HepG2 (cell line): ENCODE results near the gene JAM2. TPM values are rescaled to one million over a fixed set of nuclear protein-coding genes. Genes with fewer than 3 reads are reported as not detected.

Experiments used
- ARHGAP35 ChIP-seq: sonication (generic); formaldehyde crosslinking; IDR thresholded peaks from 2 replicates; pipeline ENCODE4 v1.9.0; 2022; ENCODE audit warnings: mild to moderate bottlenecking, inconsistent platforms, moderate library complexity, missing genetic modification reagents, borderline replicate concordance
- CREB1 ChIP-seq, 2 experiments: fragments of 450-650 bp in 1 of 2; IDR thresholded peaks; 2 replicates each; pipeline ENCODE4 v1.6.1; 2016 to 2017; ENCODE audit warnings: control low read depth in 1 of 2, mild to moderate bottlenecking in 1 of 2, missing compliant biosample characterization in 1 of 2, missing genetic modification characterization in 1 of 2
- MEIS1 ChIP-seq: sonication (generic); formaldehyde crosslinking; IDR thresholded peaks from 2 replicates; pipeline ENCODE4 v1.9.0; 2021; ENCODE audit warnings: mild to moderate bottlenecking, missing genetic modification reagents, moderate library complexity, borderline replicate concordance
- MNT ChIP-seq: fragments of 450-650 bp; IDR thresholded peaks from 2 replicates; pipeline ENCODE4 v1.6.1; 2016
- PHB2 ChIP-seq: fragments of 450-650 bp; IDR thresholded peaks from 2 replicates; pipeline ENCODE4 v1.6.1; 2018; ENCODE audit not compliant: partially characterized antibody
- PHF8 ChIP-seq: sonication (generic); formaldehyde crosslinking; IDR thresholded peaks from 2 replicates; pipeline ENCODE4 v1.5.0; 2020; ENCODE audit warnings: missing genetic modification reagents
- RNF219 ChIP-seq: sonication (generic); formaldehyde crosslinking; IDR thresholded peaks from 2 replicates; pipeline ENCODE4 v1.5.0; 2020; ENCODE audit warnings: mild to moderate bottlenecking, missing genetic modification reagents
- RXRA ChIP-seq: sonication (generic); formaldehyde crosslinking; IDR thresholded peaks from 2 replicates; pipeline ENCODE4 v1.5.1; 2020; ENCODE audit warnings: missing genetic modification reagents
- SP140L ChIP-seq: sonication (generic); formaldehyde crosslinking; IDR thresholded peaks from 2 replicates; pipeline ENCODE4 v1.4.0; 2020; ENCODE audit warnings: missing genetic modification reagents, borderline replicate concordance
- SRY ChIP-seq: sonication (generic); formaldehyde crosslinking; IDR thresholded peaks from 2 replicates; pipeline ENCODE4 v1.8.0; 2022; ENCODE audit warnings: mild to moderate bottlenecking, missing genetic modification reagents
- TFDP2 ChIP-seq: sonication (generic); formaldehyde crosslinking; IDR thresholded peaks from 2 replicates; pipeline ENCODE4 v1.4.0; 2020; ENCODE audit warnings: missing genetic modification reagents
- YEATS4 ChIP-seq: sonication (generic); formaldehyde crosslinking; IDR thresholded peaks from 2 replicates; pipeline ENCODE4 v1.4.0; 2020; ENCODE audit warnings: missing genetic modification reagents, borderline replicate concordance
- ZBTB34 ChIP-seq: sonication (generic); formaldehyde crosslinking; IDR thresholded peaks from 2 replicates; pipeline ENCODE4 v1.8.0; 2022; ENCODE audit warnings: mild to moderate bottlenecking, missing genetic modification reagents
- ZNF605 ChIP-seq: sonication (generic); formaldehyde crosslinking; IDR thresholded peaks from 2 replicates; pipeline ENCODE4 v1.8.0; 2022; ENCODE audit warnings: mild to moderate bottlenecking, missing genetic modification reagents
- polyA plus RNA-seq, 8 experiments: library from polyadenylated mRNA; depleted of rRNA in 3 of 8; stranded (reverse) in 7 of 8; unstranded in 1 of 8; fragments of >200 nt; fragmentation: Illumina TruSeq in 4 of 8; extraction: Trizol in 4 of 8; gene quantifications; 2 replicates each; pipeline versions ENCODE4 v1.2.1 to v1.2.3, GENCODE V29; 2011 to 2016; ENCODE audit warnings: low read depth in 4 of 8, missing spikeins in 1 of 8, mixed read lengths in 1 of 8; ENCODE audit not compliant: insufficient read depth in 1 of 8
- total RNA-seq, 5 experiments: library from RNA; depleted of rRNA; stranded (reverse); fragments of >200 nt; fragmentation: Illumina TruSeq; extraction: Trizol; gene quantifications; 2 replicates each; pipeline ENCODE4 v1.2.3, GENCODE V29; 2016; ENCODE audit warnings: low read depth in 1 of 5
- TF ChIP-seq, protein P1 (sequence below): sonication (generic); formaldehyde crosslinking; IDR thresholded peaks from 2 replicates; pipeline ENCODE4 v1.5.0; 2020; ENCODE audit warnings: mild to moderate bottlenecking, missing genetic modification reagents, borderline replicate concordance
- TF ChIP-seq, protein P2 (sequence below): sonication (generic); formaldehyde crosslinking; IDR thresholded peaks from 2 replicates; pipeline ENCODE4 v1.5.0; 2020; ENCODE audit warnings: missing genetic modification reagents

The JAM2 gene
- total and polyA plus RNA-seq, 2 of the 13 experiments (the other 11 are each of a cell fraction or from before 2014, with no cell fraction given), result 0.07 TPM; not detected in 1

- TF ChIP-seq, protein P1, sequence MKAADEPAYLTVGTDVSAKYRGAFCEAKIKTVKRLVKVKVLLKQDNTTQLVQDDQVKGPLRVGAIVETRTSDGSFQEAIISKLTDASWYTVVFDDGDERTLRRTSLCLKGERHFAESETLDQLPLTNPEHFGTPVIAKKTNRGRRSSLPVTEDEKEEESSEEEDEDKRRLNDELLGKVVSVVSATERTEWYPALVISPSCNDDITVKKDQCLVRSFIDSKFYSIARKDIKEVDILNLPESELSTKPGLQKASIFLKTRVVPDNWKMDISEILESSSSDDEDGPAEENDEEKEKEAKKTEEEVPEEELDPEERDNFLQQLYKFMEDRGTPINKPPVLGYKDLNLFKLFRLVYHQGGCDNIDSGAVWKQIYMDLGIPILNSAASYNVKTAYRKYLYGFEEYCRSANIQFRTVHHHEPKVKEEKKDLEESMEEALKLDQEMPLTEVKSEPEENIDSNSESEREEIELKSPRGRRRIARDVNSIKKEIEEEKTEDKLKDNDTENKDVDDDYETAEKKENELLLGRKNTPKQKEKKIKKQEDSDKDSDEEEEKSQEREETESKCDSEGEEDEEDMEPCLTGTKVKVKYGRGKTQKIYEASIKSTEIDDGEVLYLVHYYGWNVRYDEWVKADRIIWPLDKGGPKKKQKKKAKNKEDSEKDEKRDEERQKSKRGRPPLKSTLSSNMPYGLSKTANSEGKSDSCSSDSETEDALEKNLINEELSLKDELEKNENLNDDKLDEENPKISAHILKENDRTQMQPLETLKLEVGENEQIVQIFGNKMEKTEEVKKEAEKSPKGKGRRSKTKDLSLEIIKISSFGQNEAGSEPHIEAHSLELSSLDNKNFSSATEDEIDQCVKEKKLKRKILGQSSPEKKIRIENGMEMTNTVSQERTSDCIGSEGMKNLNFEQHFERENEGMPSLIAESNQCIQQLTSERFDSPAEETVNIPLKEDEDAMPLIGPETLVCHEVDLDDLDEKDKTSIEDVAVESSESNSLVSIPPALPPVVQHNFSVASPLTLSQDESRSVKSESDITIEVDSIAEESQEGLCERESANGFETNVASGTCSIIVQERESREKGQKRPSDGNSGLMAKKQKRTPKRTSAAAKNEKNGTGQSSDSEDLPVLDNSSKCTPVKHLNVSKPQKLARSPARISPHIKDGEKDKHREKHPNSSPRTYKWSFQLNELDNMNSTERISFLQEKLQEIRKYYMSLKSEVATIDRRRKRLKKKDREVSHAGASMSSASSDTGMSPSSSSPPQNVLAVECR (CRISPR knock-in tag), result peak; percentile 93
- TF ChIP-seq SP140L (CRISPR knock-in tag), result no peak
- no peak for TF ChIP-seq ZBTB34
- TF ChIP-seq TFDP2 (CRISPR knock-in tag), result peak; percentile 19
- no peak for TF ChIP-seq ARHGAP35 (CRISPR knock-in tag)
- peak; percentile 80 for TF ChIP-seq YEATS4 (CRISPR knock-in tag)
- TF ChIP-seq MEIS1 (CRISPR knock-in tag), result peak; percentile 67; the same call in 1 of the 2 replicates
- TF ChIP-seq RNF219 (CRISPR knock-in tag), result 0 out of 2 replicates have a peak, but pooled peaks have one; percentile 49
- TF ChIP-seq, protein P2, sequence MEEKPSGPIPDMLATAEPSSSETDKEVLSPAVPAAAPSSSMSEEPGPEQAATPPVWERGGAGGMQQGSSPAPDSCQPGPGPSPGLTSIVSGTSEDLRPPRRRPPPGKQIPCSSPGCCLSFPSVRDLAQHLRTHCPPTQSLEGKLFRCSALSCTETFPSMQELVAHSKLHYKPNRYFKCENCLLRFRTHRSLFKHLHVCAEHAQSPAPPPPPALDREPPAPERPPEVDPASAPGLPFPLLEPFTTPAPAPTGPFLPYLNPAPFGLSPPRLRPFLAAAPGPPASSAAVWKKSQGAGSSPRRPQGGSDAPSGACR (CRISPR knock-in tag), result peak; percentile 85
- 0 out of 2 replicates have a peak, but pooled peaks have one; percentile 37 for TF ChIP-seq ZNF605 (CRISPR knock-in tag)
- TF ChIP-seq PHB2, result no peak
- peak; percentile 69 for TF ChIP-seq RXRA (CRISPR knock-in tag)
- peak; percentile 78 for TF ChIP-seq CREB1 (IDR thresholded peaks at IDR 0.05)
- peak; percentile 86 for TF ChIP-seq CREB1 (CRISPR knock-in tag; IDR thresholded peaks at IDR 0.05)
- peak; percentile 51; the same call in 1 of the 2 replicates for TF ChIP-seq PHF8 (CRISPR knock-in tag)
- TF ChIP-seq MNT, result peak; percentile 43; the same call in 1 of the 2 replicates
- no peak for TF ChIP-seq SRY (CRISPR knock-in tag)
These were observed 96.0 kb downstream of the JAM2 start, which contains the start of the genes ATP5PF and GABPA (continued) for GRCh38 chr21:25734904-25735645.
